ENCODE measurements around the gene KLRB1. TPM values are rescaled to one million over a fixed set of nuclear protein-coding genes. Genes with fewer than 3 reads are reported as not detected.
"Not testable (repeated sequence)": the region's sequence is repeated elsewhere in the genome, so short reads cannot be mapped to it uniquely, and the experiment has no call there.

KLRB1 gene
- total RNA-seq, 1 donor from 2014 or later: not detected

DNA sequence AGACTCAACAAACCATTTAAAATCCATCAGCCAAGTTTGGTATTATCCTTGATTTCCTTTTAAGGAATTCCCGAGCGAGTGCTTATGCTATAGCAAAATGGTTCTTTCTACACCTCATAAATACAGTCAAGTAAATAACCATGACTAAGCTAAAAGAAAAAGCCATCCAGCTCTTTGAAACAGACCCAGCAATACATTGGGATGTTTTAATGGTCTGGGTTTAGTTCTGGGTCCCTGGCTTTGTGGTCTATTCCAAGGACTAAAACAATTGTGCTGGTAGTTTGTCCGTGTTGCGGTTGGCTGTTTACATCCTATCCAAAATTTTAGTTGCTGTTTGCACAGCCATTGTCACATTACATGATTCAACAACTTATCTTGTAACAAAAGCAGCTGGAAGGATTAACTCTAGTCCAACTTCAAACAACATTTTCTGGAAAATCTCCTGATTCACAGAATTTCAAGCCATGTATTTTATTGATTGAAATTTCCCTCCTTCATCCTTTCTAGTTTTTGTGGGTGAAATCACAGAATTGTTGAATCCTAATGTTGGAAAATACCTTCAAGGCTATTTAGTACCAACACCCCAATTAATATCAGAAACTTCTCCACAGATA, 19.6 kb downstream of the KLRB1 start:
- no peak for FAIRE-seq
- no peaks in the 10 kb centered on the region for H3K36me3 ChIP-seq (ENCODE audit: control insufficient read depth, insufficient read depth, low read length)
- DNase-seq (ENCODE audit: low read depth): no peak
- H3K27me3 ChIP-seq (ENCODE audit: control insufficient read depth, insufficient read depth, low read length): no peaks in the 10 kb centered on the region
- H3K4me3 ChIP-seq (ENCODE audit: low read depth, low read length): no peak overlapping the region
- TF ChIP-seq, protein P1, sequence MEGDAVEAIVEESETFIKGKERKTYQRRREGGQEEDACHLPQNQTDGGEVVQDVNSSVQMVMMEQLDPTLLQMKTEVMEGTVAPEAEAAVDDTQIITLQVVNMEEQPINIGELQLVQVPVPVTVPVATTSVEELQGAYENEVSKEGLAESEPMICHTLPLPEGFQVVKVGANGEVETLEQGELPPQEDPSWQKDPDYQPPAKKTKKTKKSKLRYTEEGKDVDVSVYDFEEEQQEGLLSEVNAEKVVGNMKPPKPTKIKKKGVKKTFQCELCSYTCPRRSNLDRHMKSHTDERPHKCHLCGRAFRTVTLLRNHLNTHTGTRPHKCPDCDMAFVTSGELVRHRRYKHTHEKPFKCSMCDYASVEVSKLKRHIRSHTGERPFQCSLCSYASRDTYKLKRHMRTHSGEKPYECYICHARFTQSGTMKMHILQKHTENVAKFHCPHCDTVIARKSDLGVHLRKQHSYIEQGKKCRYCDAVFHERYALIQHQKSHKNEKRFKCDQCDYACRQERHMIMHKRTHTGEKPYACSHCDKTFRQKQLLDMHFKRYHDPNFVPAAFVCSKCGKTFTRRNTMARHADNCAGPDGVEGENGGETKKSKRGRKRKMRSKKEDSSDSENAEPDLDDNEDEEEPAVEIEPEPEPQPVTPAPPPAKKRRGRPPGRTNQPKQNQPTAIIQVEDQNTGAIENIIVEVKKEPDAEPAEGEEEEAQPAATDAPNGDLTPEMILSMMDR (IDR thresholded peaks at IDR 0.05; ENCODE audit: insufficient read depth, low read length, severe bottlenecking): no peak

GRCh38 chr12:9577729-9578128, 30.0 kb downstream of the KLRB1 start:
- H3K36me3 ChIP-seq (ENCODE audit: control insufficient read depth, insufficient read depth, low read length); DNase-seq (ENCODE audit: low read depth); H3K27me3 ChIP-seq (ENCODE audit: control insufficient read depth, insufficient read depth, low read length); FAIRE-seq; H3K4me3 ChIP-seq (ENCODE audit: low read depth, low read length): not testable (repeated sequence)

DNA sequence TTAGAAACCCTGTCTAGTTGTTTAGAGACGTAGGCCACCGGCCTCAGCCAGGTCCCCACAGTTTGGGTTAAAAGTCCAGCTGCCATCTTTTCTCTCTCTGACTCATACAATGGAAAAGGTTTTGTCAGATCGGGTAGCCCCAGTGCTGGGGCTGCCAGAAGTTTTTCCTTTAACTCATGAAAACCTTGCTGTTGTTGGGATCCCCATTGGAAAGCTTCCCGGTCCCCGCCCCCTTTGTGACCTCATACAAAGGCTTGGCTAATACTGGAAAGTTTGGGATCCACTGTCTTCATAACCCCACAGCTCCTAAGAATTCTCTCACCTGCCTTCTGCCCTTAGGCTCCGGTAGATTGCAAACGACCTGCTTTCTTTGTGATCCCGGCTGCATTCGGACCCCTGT, 40.6 kb downstream of the KLRB1 start:
- FAIRE-seq; H3K4me3 ChIP-seq (ENCODE audit: low read depth, low read length); H3K27me3 ChIP-seq (ENCODE audit: control insufficient read depth, insufficient read depth, low read length); DNase-seq (ENCODE audit: low read depth); H3K36me3 ChIP-seq (ENCODE audit: control insufficient read depth, insufficient read depth, low read length): not testable (repeated sequence)

GRCh38 chr12:9566113-9566512, 41.6 kb downstream of the KLRB1 start:
- H3K36me3 ChIP-seq (ENCODE audit: control insufficient read depth, insufficient read depth, low read length); H3K4me3 ChIP-seq (ENCODE audit: low read depth, low read length); DNase-seq (ENCODE audit: low read depth); FAIRE-seq; H3K27me3 ChIP-seq (ENCODE audit: control insufficient read depth, insufficient read depth, low read length): not testable (repeated sequence)

DNA sequence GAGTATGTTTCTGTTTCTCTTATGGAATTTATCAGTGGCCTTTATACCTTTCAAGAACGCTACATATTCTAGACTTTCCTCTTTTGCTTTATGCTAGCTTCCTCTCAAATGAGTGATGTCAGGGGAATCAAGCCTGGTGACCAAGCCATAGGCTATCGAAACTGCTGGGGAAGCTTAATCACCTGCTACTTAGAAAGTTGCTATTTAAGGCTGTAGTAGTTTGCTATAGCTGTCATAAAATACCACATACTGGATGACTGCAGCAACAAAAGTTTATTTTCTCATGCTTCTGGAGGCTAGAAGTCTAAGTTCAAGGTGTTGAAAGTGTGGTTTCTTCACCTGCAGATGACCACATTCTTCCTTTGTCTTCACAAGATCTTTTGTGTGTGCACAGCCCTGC, 43.3 kb downstream of the KLRB1 start:
- not testable (repeated sequence) for H3K4me3 ChIP-seq (ENCODE audit: low read depth, low read length); H3K27me3 ChIP-seq (ENCODE audit: control insufficient read depth, insufficient read depth, low read length); H3K36me3 ChIP-seq (ENCODE audit: control insufficient read depth, insufficient read depth, low read length); DNase-seq (ENCODE audit: low read depth)
- peak; percentile 95 for FAIRE-seq

DNA sequence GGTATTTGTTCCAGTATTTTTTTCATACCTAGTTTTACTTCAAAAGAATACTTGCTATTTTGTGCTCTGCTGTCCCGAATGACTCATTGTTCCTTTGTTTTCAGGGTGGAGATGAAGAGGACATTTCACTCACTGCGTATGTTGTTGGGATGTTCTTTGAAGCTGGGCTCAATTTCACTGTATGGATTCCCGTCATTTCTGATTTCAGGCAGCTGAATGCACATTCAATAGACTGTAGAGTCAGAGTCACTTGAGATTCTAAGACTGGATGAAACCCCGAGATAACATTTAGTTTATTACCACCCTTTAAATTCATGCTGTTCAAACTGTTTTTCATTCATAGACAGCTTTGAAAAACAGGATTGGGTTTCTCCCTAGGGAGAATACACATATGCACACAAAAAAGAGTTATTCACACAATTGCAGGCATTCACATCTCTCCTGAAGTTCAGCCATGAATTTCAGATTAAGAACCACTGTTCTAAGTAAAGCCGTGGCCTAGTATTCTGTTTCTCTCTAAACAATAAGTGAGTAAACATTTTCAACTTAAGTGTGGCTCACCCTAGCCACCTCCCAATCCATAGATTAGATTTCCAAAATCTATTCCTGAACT, 44.8 kb downstream of the KLRB1 start:
- H3K36me3 ChIP-seq (ENCODE audit: control insufficient read depth, insufficient read depth, low read length); DNase-seq (ENCODE audit: low read depth); H3K4me3 ChIP-seq (ENCODE audit: low read depth, low read length); H3K27me3 ChIP-seq (ENCODE audit: control insufficient read depth, insufficient read depth, low read length): not testable (repeated sequence)
- peak; percentile 97 for FAIRE-seq

GRCh38 chr12:9545489-9545888, 62.2 kb downstream of the KLRB1 start:
- H3K36me3 ChIP-seq (ENCODE audit: control insufficient read depth, insufficient read depth, low read length); H3K27me3 ChIP-seq (ENCODE audit: control insufficient read depth, insufficient read depth, low read length); H3K4me3 ChIP-seq (ENCODE audit: low read depth, low read length); DNase-seq (ENCODE audit: low read depth): not testable (repeated sequence)
- FAIRE-seq: peak; percentile 66

Other genes with a start within 250 kb of the KLRB1 start
- 1.9 and 2.6 TPM in 2 replicates for gene CLEC2D, start 61.8 kb upstream of the KLRB1 start, total RNA-seq
- gene CLECL1, start 125.2 kb upstream of the KLRB1 start, total RNA-seq: not detected in 2 replicates
- not detected in 2 replicates for gene CD69, start 153.0 kb upstream of the KLRB1 start, total RNA-seq
- 0.13 TPM in 1 of 2 replicates, not detected in the other for gene KLRF1, start 219.6 kb upstream of the KLRB1 start, total RNA-seq